Measurements from ENCODE around the gene SIRPB1. TPM values are rescaled to one million over a fixed set of nuclear protein-coding genes. Genes with fewer than 3 reads are reported as not detected.
"Not testable (repeated sequence)": the region's sequence is repeated elsewhere in the genome, so short reads cannot be mapped to it uniquely, and the experiment has no call there.

SIRPB1 gene
- total RNA-seq, 1 experiment from 2014 or later, result 0.55 TPM

DNA sequence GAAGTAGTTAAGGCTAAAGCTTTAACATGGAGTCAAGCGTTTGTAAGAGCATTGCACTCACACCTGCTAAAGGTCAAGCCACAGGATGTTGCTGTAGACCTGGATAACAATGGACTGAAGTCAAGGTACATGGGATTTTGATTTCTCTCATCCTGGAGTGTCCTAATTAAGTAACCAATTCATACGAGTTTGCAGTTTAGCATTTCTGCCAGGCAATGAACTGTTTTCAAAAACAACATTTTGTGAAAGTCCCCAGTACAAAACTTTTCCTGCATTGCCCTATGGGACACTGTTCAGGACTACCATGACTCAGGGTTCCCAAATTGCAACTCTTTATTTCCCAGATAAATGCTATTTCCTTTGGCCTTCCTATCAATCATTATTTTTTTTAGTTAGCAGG, 17.4 kb upstream of the SIRPB1 start:
- DNase-seq (ENCODE audit: low spot score), result no peak

DNA sequence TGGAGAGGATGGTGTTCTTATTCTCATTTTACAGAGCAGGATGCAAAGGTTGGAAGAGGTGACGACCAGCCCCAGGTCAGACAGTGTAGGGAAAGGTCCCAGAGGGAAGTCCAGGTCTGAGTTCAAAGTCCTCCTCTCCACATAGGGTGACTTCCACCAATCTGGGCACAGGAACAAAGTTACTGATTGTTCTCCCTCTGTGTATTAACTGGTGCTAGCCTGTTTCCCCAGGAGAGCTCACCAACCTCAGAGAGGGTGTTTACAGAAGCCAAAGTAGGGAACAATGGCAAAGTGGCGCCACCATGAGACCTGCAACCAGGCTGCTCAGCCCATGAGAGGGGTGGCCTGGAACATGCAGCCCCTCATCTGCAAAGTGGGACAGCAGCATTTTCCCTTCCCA, 16.8 kb upstream of the SIRPB1 start:
- no peak for DNase-seq (ENCODE audit: low spot score)

DNA sequence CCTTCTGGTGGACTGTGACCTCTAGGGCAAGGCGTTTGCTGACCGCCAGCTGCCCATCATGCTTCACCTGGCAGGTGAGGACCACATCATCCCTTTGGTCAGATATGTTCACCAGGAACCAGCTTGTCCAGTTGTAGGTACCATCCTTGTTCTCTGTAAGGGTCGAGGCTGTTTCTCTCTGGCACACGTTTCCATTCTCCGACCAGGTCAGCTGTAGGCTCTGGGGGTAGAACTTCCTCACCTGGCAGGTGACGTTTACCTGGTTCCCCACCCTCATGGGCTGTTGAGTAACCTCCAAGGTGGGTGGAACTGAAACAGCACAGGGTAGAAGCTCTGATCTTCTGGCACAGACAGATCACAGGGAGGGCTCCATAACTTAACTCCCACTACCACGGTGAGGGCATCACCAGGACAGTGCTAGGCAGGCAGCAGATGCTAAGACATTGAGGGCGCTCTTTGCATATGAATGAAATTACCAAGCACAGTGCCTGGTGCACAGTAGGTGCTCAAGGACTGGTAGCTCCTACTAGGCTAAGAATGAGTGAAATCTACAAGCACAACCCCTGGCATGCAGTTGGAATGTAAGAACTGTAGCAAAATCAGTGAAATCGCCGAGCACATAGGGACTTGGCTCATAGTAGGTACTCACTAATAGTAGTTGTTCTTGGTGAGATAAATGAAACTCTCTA, 15.6 kb upstream of the SIRPB1 start:
- DNase-seq (ENCODE audit: low spot score), result no peak

DNA sequence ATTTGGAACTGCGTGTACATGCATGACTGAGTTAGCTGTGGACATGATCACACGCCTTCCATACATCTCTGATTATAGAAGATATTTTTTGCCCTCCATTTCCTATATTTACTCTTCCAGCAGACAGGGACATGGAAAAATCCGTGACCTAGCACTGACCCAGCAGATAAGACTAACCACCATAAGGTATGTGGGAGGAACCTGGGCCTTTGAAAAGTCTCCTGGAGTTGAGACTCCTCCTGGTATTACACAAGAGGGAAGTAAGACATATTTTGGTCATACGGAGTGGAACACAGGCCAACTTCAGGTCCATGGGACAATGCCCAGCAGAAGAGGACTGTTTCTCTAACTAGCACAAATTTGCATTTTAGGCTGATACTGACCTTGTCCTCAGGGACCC, 13.7 kb upstream of the SIRPB1 start:
- DNase-seq (ENCODE audit: low spot score), result peak; percentile 15

DNA sequence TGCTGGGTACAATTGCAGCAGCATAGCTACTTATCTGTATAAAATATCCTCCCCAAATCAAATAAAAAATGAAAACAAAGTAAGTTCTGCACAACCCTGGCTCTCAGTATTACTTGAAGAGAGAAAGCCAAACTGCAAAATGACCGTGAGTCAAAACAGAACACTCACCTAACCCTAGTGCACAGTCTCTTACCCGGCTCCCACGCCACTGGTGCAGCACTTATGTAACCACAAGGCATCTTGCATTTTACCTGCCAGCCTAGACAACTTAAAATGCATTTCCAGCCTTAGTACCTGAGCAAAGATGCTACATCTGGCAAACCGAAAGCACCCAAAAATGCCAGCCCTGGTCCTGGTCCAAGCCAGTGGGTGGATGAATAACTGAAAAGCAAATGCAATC, 12.4 kb upstream of the SIRPB1 start:
- no peak for DNase-seq (ENCODE audit: low spot score)

DNA sequence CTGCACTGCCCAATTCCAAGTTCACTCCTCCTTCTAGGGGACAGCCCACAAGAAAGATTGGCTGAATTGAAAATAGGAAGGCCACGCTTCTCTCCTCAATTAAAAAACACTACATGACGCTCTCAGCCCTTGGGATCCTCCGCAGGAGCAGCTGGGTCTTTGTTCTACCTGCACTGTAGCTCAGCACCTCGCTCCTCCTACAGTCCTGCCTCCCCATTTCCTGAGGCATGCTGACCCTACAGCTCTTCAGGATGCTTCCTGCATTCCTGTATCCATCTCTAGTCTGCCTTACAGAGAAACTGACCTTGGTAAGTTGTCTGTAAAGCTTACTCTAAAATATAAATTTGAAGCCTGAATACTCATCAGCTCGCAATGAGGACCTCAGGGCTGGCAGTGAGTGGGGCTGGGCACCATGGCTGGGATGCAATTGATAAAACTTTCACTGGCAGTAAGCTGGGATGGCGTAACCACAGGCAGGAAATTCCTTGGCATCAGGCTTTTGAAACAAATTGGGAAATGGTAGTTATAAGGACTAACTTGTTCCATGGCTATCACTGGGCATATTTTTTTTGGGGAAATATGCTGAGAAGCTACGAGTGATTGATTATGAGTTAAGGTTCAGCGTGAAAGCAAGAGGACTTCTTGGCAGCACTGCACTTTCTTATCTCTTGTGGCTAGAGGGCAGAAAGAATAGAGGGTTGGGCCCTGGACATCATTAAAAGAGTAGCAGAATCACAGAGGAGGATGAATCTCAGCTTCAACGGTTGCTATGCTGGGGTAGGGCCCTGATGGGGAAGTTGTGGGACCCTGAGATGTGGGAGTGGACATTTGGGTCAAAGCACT, 11.7 kb upstream of the SIRPB1 start:
- DNase-seq (ENCODE audit: low spot score), result peak; percentile 25

DNA sequence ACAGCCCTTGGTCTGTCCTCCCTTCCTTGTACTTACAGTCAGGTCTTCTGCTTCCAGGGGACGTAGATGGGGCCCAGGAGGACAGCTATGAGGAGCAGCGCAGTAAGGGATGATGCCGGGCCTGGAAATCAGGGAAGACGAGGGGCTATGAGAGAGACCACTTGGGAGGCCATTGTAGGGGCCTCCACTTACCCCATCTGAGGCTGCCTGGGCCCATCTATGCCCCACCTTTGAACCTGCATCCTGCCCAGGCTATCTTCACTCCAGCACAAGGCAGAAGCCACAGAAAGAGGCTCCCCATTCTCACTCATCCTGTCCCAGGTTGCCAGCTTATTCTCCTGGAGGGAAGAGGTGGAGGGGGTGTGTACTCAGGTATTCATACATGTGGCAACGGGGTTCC, 10.4 kb upstream of the SIRPB1 start:
- DNase-seq (ENCODE audit: low spot score), result no peak

DNA sequence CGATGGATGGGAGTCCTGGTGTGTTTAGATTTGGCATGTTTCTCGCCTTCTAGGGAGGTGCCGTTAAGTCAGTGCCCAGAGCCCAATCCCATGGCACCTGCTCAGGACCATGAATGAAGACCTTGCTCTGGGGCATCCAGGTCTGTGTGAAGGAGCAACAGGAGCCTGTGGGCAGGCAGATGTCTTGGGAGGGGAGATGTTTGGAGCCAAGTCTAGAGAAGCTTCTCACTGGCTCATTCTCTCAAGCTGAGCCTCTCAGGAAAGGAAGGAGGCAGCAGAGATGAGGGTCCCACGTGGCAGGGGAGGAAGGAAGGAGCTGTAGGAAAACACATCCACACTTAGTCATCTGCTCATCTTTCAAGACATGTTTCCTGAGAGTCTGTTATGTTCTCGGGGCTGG, 9.5 kb upstream of the SIRPB1 start:
- no peak for DNase-seq (ENCODE audit: low spot score)

DNA sequence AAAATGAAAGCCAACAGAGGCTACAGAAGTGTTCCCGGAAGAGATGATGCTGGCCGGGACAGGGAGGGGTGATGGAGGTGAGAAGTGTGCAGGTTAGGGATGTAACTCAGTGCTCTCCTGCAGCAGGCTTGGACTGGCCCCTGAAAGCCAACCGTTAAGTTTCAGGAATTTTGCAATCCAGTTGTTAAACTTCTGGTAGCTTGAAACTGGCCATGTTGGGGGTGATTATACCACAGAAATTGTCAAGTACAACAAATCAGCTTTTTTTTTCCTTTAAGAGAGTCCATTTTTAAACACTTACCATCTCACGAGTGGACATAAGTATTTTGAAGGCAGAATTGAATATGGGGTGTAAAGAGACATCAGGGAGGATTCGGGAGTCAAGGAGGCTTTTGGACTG, 8.8 kb upstream of the SIRPB1 start:
- no peak for DNase-seq (ENCODE audit: low spot score)

DNA sequence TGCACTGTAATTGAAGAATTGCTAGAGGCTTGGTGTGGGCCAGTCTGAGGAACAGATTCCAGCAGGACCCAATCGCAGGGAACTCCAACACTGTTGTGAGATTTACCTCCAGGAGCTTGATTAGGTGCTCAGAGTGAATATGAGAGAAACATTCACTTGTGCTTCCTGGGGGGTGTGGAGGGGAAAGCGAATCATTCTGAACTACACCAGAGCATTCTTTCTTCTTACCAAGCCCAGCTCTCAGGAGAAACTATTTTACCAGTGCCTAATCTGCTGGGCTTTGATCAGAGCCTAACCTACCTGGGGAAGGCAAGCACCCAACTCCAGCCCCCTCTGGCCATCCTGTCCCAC, 7.4 kb upstream of the SIRPB1 start:
- no peak for DNase-seq (ENCODE audit: low spot score)

DNA sequence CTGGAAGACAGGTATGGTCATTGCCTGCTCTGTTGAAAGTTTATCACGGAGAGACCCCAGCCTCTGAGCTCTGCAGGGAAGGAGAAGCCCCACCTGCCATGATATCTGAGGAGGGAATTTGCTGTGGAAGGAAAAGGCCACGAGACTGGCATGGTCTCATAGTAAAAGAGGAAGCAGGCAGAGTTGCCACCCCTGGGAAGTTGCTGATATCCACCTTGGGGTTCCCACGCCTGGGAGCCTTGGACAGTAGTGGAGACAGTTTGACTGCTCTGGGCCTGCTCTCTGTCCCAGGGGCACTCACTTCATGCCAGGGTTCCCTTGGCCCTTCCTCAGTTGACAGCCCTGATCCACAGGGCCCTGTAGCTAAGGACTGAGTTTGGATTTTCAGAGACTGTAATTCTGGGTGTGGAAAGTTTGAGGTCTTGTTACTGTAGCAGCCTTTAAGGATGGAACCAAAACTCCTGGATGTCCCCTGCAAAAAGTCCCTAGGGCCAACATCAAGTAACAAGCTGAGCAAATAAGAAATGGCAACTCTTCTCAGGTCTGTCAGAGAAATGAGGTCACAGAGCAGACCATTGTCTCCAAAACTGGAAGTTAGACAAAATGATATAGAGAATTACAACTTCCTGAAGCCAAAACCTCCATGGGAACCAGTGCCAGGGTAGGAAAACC, 6.9 kb upstream of the SIRPB1 start:
- DNase-seq (ENCODE audit: low spot score), result no peak

DNA sequence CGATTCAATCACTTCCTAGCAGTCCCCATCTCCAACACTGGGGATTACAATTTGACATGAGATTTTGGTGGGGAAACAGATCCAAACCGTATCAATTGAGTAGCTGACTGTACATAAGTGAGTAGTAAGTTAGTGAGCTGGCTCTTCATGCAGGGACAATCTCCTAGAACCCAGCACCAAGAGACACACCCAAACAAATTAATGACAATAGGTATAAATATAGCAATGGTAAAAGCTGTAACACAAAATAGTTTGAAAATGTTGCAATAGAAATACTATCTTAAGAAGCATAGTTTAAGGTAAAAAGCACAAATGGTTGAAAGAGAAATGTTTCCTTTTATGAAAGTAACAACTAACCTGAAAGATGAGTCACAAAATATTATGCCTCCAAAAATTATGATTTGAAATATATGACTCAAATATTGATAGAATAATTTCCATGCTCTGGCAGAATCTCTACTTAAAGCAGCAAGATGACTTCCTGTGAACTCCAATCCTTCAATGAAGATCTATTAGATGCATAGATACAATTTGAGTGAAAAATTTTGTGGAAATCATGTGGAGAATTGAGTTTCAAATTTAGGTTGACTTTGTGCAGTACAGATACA, 5.4 kb upstream of the SIRPB1 start:
- DNase-seq (ENCODE audit: low spot score), result no peak

DNA sequence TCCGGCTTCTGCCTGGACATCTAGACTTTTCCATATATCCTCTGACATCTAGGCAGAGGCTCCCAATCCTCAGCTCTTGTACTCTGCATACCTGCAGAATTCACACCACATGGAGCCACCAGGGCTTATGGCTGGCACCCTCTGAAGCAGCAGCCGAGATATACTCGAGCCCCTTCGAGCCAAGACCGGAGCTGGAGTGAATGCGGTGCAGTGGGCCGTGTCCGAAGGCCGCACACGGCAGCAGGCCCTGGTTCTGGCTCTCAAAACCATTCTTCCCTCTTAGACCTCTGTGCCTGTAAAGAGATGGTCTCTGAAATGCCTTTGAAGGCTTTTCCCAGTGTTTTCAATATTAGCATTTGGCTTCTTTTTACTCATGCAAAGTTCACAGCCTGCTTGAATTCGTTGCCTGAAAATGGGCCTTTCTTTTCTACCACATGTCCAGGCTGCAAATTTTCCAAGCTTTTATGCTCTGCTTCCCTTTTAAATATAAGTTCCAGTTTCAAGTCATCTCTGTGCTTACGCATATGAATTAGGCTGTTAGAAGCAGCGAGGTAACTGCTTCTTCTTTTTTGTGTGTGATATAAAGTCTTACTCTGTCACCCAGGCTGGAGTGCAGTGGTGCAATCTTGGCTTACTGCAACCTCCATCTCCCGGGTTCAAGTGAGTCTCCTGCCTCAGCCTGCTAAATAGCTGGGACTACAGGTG, 3.8 kb upstream of the SIRPB1 start:
- DNase-seq (ENCODE audit: low spot score), result no peak

DNA sequence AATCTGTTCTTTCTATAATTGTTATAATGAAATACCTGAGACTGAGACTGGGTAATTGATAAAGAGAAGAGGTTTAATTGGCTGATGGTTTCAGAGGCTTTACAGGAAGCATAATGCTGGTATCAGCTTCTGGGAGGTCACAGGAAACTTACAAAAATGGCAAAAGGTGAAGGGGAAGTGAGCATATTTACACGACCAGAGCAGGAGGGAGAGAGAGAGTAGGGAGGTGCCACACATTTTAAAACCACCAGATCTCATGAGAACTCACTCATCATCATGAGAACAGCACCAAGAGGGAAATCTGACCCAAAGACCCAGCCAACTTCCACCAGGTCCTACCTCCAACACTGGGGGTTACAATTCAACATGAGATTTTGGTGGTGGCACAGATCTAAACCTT, 2.6 kb upstream of the SIRPB1 start:
- no peak for DNase-seq (ENCODE audit: low spot score)

DNA sequence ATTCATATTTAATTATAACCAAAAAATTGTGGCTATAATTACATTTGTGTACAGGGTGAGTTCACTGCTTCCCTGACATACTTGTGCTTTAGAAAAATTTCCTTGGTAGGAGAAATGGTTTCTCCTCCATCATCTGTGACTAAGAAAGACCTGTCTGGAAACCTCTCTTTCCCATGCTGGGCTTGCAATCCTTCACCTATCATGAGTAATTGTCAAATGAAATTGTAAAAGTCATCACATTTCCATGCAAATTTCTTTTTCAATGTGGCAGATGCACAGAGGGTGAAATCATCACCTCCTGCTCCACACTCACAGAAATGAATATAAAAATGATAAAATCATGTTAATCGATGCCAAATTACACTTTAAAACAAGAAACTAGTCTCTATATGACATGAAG, 1.5 kb upstream of the SIRPB1 start:
- no peak for DNase-seq (ENCODE audit: low spot score)

DNA sequence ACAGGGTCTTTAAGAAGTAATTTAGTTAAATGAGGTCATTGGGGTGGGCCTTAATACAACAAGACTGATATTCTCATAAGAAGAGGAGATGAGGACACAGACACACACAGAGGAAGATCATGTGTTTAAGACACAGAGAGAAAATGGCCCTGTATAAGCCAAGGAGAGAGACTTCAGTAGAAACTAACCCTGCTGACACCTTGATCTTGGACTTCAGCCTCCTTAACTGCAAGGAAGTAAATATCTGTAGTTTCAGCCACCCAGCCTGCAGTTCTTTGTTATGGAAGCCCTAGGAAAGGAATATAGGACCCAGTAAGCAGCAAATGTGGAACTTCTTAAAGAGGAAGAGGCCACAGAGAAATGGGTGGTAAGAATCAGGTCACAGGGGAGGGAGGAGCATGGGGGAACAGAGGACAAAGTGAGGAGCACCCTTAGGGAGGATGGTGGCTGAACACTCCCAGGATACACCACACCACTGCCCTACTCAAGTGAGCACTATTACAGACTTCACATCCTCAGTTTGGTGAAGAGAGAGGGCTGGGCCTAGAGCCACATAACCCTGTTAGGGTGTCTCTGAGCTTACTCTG, 762 bp downstream of the SIRPB1 start:
- no peak for DNase-seq (ENCODE audit: low spot score)

DNA sequence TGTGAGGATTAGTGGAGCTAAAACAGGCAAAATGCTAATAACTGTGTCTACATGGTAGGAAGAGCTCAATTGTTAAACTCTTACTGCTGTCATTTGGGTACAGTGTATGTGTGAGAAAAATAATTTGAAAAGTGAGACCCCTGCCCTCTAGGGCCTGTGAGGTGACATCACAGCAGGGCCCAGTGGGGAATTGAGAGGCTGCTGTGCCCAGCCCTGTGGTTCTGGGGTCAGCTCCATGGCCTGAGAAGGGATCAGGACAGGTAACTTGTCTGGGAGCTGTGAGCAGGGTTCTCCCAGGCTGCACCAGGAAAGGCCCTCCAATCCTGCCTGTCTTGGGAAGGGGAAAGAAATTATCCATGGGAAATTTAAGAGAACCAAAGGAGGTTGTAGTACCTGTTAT, 1.3 kb downstream of the SIRPB1 start:
- DNase-seq (ENCODE audit: low spot score), result no peak

DNA sequence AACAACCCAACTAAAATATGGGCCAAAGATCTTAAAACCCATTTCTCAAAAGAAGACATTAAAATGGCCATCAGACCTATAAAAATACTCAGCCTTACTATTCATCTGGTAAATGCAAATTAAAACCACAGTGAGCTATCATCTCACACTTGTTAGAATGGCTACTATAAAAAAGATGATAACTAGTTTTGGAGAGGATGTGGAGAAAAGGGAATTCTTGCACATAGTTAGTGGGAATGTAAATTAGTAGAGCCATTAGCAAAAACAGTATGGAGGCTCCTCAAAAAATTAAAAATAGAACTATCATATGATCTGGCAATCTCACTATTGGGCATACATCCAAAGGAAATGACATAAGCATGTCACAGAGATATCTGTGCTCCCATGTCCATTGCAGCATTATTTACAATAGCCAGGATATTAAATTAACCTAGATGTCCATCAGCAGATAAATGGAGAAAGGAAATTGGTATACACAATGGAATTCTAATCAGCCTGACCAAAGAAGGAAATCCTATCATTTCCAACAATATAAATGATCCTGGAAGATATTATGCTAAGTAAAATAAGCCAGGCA, 2.9 kb downstream of the SIRPB1 start:
- peak; percentile 14 for DNase-seq (ENCODE audit: low spot score)

DNA sequence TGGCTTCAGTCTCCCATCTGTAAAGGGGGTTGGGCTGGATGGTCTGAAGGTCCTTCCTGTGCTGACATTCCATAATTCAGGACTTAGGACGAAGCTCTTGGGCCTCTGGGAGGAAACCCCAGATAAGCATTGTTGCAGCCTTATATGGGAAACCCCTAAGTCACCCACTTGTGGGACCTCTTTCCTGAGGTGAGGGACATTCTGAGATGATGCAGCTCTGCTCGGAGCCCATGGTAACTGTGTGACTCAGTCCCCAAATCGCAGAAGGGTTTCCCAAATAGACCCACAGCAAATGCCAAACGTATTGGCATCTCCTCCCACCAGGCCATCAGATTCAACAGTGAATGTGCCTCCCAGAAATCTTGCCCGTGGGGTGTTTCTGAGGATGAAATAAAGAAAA, 9.4 kb downstream of the SIRPB1 start:
- DNase-seq (ENCODE audit: low spot score), result not testable (repeated sequence)

DNA sequence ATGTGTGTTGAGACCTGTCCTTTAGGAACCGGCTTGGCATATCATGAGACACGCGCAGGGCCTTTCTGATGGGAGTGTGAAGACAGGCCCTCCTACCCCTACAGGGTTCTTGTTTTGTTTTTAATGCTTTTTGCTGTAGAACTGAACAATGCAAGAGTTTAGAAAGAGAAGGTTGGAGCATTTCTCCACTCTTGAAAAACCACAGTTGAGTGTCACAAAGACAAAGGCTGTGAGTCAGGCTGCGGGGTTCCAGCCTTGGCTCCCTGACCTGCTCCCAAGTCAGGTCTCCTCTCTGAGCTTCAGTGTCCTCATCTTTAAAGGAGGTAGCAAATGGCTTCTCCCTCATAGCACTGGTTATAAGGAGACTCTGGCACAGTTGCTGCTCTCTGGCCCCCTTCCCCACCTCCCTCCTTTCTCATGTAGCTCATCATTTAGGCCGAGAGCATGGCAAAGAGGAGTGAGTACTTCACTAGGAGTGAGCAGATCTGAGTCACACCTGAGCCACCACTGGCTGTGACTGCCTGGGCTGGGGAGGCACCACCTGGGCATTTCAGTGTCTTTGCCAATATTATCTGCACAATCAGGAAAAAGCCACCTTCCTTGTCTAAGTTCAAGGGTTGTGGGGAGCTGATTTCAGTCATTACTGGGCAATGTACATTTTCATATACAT, 11.0 kb downstream of the SIRPB1 start:
- DNase-seq (ENCODE audit: low spot score), result not testable (repeated sequence)

DNA sequence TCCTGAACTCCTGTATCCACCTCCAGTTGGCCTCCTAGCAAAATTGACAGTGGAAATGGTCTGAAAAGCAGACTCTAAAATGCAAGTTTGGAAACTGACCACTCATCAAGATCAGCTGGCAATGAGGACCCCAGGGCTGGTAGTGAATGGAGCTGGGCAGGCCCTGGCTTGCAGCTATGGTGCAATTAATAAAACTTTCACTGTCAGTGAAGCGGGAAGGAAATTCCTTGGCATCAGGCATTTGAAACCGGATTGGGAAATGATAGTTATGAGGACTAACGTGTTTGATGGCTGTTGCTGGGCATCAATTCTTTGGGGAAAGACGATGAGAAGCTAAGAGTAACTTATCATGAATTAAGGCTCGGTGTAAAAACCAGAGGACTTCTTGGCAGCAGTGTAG, 19.1 kb downstream of the SIRPB1 start:
- DNase-seq (ENCODE audit: low spot score), result no peak
